ENCODE measurements around the gene FBXL14.

Gene FBXL14

GRCh38 chr12:1532375-1533165 is 61.8 kb downstream of the FBXL14 start:
- DNase-seq = peak; percentile 45

DNA sequence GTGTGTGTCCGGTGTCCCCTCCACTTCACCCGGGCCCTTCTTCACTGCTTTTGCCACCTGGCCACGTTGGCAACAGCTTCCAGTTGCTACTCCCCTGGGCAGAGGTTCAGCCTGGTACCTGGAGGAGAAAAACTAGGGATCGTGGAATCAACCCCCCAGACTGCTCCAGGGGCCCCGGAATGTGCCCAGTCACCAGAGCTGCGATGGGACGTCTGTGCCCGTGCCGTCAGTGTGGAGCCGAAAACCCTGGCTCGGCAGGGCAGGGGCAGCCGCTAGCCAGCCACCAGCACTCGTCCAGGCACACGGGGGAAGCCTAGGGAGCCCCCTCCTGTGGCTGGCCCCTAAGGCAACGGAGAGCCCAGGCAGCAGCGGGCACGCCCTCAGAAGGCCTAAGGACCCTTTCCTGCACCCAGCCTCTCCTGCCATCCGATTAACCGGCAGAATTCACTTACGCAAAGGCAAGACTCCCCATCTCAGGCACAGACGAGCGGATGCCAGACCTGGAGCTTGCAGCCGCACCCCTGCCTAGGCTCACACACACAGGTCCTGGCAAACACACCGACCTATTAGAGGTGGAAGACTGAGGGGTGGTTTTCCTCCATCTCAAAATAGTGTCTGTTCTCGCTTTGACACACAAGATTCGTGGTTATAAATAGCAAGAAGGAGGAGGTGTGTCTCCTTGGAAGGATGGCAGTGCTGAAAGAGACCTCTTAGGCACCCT is 62.6 kb downstream of the FBXL14 start:
- peak; percentile 52 for DNase-seq

GRCh38 chr12:1531153-1531653 is 63.2 kb downstream of the FBXL14 start:
- peak; percentile 72 for DNase-seq

DNA sequence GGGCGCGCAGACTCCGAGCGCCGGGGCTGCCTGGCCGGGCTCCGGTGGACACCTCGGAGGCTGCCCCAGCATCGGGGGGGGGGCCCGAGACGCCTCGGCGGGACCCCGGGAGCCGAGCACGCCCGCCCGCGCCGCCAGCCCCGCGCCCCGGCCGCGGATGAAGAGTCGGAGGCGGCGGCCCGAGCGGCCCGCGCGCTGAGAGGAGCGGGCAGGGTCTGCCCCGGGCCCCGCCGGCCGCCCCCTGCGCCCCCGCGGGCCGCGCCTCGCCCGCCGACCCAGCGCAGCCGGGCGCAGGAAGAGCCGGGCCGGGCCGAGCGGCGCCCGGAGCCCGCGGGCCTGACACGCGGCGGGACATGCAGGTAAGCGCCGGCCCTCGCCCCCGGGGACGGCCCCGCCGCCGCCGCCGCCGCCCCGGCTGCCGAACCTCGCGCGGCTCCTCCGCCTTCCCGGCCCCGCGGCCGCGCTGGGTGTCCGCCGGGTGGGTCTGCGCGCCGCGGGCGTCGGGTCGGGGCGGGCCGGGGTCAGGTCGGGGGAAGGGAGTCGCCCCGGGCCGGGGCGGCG is 63.7 kb downstream of the FBXL14 start:
- peak; percentile 67 for DNase-seq

DNA sequence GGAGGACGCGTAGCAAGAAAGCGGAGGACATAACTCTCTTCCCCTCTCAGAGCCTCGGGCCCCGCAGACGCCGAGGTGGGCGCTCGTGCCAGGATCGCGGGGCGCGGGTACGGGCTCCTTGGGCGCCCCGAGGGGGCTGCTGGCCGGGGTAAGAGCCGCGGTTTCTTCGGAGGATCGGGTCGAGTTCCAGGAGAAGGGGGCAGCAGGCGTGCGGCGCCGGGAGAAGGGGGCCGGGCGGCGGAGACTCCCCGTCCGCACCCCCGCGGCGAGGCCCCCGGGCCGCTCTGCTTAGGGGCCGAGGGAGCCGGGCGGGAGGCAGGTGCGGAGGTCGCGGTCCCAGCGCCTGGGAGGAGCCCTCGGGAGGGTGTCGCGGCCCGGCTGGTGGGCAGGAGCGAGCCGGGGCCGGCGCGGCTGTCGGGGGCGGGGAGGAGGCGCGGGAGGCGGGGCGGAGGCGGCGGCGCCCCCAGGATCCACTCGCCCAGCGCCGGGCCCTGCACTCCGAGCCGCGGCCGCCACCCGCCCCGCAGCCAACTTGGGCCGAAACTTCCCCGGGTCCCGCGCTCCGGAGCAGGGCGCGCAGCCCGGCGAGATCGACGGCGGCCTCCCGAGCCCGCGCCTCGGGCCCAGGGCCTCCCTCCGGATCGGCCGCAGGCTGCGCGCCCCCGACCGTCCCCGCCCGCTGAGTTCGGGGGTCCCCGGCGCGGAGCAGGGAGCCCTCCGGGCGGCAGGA is 64.4 kb downstream of the FBXL14 start:
- peak; percentile 58 for DNase-seq

- no peak for DNase-seq
Measured at GRCh38 chr12:1529228-1529861, 65.0 kb downstream of the FBXL14 start.

- no peak for DNase-seq
Measured at GRCh38 chr12:1528791-1529190, 65.6 kb downstream of the FBXL14 start.

DNA sequence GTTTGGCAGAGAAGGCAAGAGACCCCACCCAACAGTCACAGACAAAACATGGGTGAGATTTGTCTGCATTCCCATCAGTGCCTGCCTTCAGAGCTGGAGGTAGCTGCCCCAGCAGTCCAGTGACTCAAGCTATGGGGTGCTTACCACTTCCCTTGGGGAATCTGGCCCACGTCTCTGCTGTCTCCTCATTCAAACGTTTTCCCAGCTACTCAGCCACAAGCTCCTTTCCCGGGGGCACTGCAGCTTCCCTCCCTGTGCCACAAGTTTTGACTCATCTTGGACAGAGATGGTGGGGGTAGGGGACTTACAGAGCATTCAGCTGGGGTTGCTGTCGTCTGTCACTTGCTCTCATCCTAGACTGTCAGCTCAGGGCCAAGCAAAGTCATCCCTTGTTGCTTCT is 66.6 kb downstream of the FBXL14 start:
- no peak for DNase-seq

DNA sequence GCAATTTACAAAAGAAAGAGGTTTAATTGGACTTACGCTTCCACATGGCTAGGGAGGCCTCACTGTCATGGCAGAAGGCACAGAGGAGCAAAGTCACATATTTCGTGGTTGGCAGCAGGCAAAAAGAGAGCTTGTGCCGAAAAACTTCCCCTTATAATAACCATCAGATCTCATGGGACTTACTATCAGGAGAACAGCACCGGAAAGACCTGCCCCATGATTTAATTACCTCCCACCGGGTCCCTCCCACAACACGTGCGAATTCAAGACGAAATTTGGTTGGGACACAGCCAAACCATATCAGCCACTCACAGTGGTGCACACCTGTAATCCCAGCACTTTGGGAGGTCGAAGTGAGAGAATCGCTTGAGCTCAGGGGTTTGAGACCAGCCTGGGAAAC is 68.5 kb downstream of the FBXL14 start:
- DNase-seq = no peak

DNA sequence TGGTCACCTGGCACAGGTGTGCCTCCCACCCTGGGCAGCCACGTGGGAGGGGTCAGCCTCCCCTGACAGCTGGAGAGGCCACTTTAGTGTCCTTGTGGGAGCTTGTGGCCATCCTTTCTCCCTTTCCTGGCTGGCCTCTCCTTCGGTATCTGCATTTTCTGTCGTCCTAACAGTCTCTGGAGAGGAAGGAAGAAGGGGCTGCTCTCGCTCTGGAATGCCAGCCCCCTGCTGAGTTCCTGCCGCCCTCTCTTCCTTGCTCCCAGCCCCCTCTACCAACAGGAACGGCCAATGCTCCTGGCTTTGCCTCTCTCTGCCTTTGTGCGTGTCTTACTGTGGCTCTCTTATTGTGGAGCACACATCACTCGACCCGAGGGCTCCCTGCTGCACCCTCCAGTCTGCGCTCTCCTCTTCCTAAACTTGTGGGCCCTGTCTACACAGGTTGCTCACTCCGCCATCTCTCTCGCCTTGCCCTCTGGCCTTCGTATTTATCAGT is 70.8 kb downstream of the FBXL14 start:
- DNase-seq = no peak

DNA sequence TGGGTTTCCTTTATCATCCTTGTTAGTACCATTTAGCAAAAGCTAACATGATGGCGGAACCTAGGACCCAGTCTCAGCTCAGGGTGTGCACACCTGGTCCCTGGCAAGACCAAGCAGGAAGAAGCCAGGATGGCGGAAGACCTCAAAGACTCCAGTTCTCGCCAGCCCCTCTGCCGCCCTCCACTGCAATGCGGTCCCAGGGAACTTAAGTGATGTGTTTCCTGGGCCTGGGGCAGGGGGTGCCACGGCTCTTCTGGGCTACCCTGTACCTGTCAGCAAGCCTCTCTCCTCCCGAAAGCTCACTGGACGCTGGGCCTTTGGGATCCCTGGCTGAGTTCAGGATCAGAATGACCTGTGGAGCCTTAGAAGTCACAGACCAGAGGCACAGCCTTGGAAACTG is 71.3 kb downstream of the FBXL14 start:
- DNase-seq = no peak

- DNase-seq = peak; percentile 69
Measured at GRCh38 chr12:1519642-1520041, 74.7 kb downstream of the FBXL14 start.

- peak; percentile 98 for DNase-seq
Measured at GRCh38 chr12:1518591-1519516, 75.5 kb downstream of the FBXL14 start.

DNA sequence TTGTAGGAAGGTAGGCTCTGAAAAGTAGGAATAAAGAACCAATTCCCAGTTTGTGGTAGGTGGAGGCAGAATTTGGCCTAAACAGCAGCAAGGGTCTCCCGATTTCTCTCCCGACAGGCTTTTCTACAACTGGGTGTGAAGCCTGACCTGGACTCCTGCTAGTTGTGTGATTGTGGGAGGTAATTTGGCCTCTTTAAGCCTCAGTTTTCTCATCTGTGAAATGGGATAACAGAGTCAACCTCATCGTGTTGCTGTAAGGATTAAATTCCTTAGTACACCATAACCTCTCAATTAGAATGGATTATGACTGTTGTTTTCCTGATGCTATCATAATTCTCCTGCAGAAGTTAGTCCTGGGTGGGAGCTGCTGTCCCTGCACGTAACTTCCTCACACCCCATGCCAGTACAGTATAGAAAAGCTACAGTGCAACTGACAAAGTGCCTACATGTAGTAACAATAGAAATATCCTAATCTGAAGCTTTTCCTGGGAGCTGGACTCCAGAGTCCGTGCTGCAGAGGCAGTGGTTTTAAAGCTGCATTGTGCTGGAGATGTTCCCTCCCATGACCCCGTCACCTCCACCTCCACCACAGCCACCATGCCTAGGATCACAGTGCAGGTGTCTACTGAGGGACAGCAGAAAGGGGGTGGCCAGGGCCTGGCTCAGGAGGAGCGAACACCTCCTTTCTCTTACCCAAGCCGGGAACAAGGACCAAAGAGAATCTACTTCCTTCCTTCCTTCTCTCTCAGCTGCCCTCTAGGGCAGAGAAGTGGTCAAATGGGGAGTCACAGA is 76.5 kb downstream of the FBXL14 start:
- DNase-seq = no peak

- DNase-seq = peak; percentile 78
Measured at GRCh38 chr12:1517007-1517406, 77.4 kb downstream of the FBXL14 start.
